ENCODE data around the gene CACNA1D.

The CACNA1D gene

DNA sequence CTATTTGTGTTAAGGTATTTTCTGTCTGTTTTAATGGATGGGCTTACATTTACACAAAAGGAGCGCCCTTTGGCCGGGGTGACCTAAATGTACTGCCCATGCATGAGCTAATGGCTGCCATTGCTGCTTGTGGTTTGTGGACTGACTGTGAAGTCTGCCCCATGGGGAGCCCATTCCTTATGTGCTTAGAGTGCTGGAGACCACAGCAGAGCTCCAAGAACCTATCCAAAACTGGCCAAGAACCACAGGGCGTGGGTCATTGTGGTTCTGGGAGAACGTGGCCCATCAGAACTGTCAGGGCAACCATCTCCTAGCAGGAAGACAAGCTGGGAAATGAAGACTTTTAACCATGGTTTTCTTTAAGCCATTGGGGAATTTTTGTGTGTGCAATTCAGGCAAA, 246.5 kb downstream of the CACNA1D start:
- H3K36me3 Mint-ChIP-seq (ENCODE audit: low read depth): peaks cover 4% of the 10 kb centered on the region
- DNase-seq (ENCODE audit: low spot score): no peak
- peaks cover 15% of the 10 kb centered on the region for H3K4me1 Mint-ChIP-seq (ENCODE audit: low read depth)
- peaks cover 28% of the 10 kb centered on the region for H3K27me3 Mint-ChIP-seq (ENCODE audit: low read depth)
- no peak overlapping the region for H3K27ac Mint-ChIP-seq
- H3K4me3 Mint-ChIP-seq: no peak overlapping the region
- H3K9me3 Mint-ChIP-seq: no peaks in the 10 kb centered on the region

DNA sequence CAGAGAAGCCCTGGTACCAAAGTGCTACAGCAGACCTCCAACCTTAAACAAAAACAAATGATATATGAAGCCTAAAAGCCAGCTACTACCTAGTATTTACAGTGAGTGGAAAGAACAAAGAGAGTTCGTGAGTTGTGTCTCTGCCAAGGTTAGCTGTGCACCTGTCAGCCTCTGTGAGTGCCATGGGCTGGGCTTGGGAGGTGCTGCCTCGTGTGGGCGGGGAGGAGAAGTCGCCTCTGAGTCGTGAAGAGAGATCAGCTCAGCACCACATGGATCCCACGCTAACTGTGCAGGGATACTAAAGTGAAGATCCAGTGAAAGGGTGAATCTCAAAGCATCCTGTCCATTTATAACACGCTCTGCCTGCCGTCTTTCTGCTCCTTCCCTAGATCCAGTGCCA, 249.9 kb downstream of the CACNA1D start:
- Mint-ChIP-seq H3K9me3 (no peaks in the 10 kb centered on the region), H3K4me3 (no peak overlapping the region), H3K27ac (peak overlapping the region; percentile 58), H3K36me3 (ENCODE audit: low read depth) (peaks cover 7% of the 10 kb centered on the region), H3K27me3 (ENCODE audit: low read depth) (peaks cover 28% of the 10 kb centered on the region), H3K4me1 (ENCODE audit: low read depth) (peaks cover 31% of the 10 kb centered on the region)
- no peak for DNase-seq (ENCODE audit: low spot score)

DNA sequence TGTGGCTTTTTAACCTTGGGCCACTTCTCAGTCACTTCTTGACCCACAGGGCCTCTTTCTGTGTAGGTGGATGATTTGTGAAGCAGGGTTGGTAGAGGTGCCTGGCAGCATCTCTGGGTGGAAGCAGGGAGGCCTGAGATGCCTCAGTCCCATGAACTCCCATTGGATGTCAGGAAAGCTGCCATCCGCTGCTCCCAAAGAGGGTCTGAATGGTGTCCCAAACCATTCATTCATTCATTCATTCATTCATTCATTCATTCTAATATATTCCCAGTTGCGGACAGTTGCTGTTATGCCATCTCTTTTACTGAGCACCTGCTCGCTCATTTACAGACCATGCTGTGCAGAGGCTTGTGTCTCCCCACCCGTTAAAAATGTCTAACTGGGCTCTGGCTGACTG, 253.1 kb downstream of the CACNA1D start:
- H3K9me3 Mint-ChIP-seq: peaks cover under 1% of the 10 kb centered on the region
- no peak overlapping the region for H3K27ac Mint-ChIP-seq
- H3K4me1 Mint-ChIP-seq (ENCODE audit: low read depth): peaks cover 38% of the 10 kb centered on the region
- no peak overlapping the region for H3K4me3 Mint-ChIP-seq
- peaks cover 7% of the 10 kb centered on the region for H3K36me3 Mint-ChIP-seq (ENCODE audit: low read depth)
- peaks cover 4% of the 10 kb centered on the region for H3K27me3 Mint-ChIP-seq (ENCODE audit: low read depth)
- no peak for DNase-seq (ENCODE audit: low spot score)

DNA sequence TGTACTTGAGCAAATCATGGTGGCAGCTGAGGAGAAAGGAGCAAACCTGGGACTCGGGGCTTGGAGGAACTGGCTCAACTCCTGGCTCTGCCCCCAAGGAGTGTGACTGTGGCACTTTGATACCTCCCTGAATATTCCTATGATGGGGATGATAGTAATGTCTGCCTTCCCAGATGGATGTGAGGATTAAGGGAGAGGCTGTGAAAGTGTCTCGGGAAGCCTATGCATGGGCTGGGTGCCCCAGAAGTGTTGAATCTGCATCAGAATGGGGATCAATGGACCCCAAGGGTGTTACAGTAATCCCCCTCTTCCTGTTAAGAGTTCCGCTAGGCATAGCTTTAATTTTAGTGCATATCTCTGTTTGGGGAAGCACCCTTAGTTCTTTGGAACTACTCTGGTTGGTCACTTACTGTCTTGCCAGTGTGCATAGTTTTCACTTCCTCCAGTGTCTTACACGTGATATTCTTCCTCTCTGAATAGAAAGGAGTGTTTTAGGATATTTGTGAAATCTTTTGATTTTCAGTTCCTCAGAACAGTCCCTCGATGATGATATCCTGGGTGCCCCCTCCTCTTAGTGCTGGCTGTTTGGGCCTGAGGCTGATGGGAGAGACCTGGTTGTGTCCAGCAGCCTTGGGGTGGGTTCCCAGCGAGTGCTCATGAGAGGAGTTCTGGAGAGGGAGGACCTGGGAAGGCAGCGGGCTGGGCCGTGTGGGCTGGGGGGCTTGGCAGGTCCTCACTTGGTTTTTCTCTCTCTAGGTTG, 254.3 kb downstream of the CACNA1D start:
- H3K4me3 Mint-ChIP-seq: no peak overlapping the region
- H3K9me3 Mint-ChIP-seq: peaks cover 3% of the 10 kb centered on the region
- H3K27me3 Mint-ChIP-seq (ENCODE audit: low read depth): no peaks in the 10 kb centered on the region
- H3K36me3 Mint-ChIP-seq (ENCODE audit: low read depth): peaks cover 8% of the 10 kb centered on the region
- H3K27ac Mint-ChIP-seq: no peak overlapping the region
- DNase-seq (ENCODE audit: low spot score): no peak
- peaks cover 50% of the 10 kb centered on the region for H3K4me1 Mint-ChIP-seq (ENCODE audit: low read depth)

DNA sequence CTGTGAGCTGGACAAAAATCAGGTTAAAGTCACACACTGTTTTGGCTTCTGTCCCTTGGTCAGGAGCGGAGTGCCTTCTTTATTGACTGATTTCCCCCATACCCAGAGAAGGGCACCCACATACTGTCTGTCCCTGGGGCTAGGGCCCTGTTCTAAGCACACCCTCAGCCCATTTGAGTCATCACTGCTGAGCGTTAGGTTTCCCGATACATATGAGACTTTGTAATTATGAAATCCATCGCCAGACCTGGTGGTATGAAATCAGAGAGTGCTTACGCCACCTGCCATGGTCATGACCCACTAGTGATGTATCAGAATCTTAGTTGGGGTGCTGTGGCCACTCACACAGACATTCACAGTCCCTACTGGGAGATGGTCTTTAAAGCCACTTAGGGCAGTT, 255.0 kb downstream of the CACNA1D start:
- Mint-ChIP-seq H3K36me3 (ENCODE audit: low read depth) (peaks cover 6% of the 10 kb centered on the region), H3K4me3 (no peak overlapping the region), H3K27me3 (ENCODE audit: low read depth) (no peaks in the 10 kb centered on the region), H3K4me1 (ENCODE audit: low read depth) (peaks cover 54% of the 10 kb centered on the region), H3K9me3 (peaks cover 3% of the 10 kb centered on the region), H3K27ac (no peak overlapping the region)
- DNase-seq (ENCODE audit: low spot score): peak; percentile 15

DNA sequence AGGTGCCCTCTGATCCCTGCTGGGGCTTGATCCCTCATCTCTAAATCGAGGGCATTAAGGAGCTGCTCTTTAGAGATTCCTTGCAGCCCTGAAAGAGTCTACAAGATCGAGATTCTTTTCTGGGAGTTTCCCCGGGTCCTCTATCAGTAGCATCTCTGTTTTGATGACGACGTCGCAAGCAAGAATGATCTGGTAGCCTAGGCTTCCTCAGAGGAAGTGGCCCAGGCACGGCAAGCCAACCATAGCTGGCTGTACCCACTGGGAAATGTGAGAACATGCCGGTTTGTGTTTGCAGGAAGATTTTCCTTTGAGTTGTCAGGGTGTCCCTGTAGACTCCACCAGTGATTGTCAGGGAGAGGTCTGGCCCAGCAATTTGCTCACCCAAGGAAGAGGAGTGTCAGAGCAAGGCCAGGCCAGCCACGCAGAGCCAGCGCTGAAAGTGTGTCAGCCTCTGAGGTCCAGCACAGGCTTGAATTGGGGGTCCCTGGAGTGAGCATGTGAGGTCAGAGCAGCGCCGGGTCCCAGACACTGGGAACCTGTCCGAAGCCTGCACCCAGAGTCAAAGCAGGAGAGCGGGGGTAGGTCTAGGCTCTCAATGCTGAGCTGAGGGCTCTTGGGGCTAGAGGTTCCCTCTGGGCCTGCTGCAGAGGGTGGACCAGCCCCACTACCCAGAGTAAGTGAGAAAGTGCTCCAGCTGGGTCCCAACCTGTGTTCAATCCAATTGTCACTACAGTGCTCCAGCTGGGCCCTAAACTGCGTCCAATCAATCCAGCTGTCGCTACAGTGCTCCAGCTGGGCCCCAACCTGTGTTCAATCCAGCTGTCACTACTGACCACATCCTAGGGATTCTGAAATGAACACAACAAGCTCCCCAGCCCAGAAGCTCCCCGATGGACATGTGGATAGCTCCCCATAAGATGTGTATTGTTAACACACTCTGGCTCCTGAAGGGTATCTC, 256.1 kb downstream of the CACNA1D start:
- H3K27me3 Mint-ChIP-seq (ENCODE audit: low read depth): peaks cover 4% of the 10 kb centered on the region
- peaks cover 64% of the 10 kb centered on the region for H3K4me1 Mint-ChIP-seq (ENCODE audit: low read depth)
- H3K4me3 Mint-ChIP-seq: peak overlapping the region; percentile 49
- H3K36me3 Mint-ChIP-seq (ENCODE audit: low read depth): peaks cover 9% of the 10 kb centered on the region
- H3K27ac Mint-ChIP-seq: peak overlapping the region; percentile 87
- H3K9me3 Mint-ChIP-seq: peaks cover 3% of the 10 kb centered on the region
- peak; percentile 35 for DNase-seq (ENCODE audit: low spot score)

DNA sequence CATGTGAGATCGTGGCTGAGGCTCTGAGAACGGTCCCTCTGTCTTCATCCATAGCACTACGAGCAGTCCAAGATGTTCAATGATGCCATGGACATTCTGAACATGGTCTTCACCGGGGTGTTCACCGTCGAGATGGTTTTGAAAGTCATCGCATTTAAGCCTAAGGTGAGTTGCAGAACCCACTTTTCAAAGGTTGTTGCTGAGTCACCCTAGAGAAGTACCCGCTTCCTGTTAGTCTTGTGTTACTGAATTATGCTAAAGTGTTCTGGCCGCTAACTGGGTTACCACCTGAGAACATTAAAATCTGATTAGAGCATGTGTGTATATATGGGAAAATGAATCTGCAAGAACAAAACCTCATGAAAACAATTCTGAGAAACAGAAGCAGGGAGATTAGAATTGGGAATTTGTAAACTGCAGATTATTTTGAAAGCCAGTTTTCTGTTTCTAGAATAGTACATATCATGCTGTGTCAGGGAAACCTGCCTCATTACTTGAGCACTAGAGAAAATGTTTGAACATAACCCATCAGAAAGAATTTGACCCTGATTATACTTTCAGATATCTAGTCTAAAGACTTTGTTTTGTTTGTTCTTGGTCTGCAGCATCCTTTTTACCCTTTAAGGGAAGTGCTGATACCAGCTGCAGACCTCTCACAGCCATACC, 259.2 kb downstream of the CACNA1D start:
- Mint-ChIP-seq H3K4me3 (peak overlapping the region; percentile 67), H3K9me3 (peaks cover 3% of the 10 kb centered on the region), H3K27ac (peak overlapping the region; percentile 87), H3K27me3 (ENCODE audit: low read depth) (peaks cover 4% of the 10 kb centered on the region), H3K4me1 (ENCODE audit: low read depth) (peaks cover 60% of the 10 kb centered on the region), H3K36me3 (ENCODE audit: low read depth) (peaks cover 16% of the 10 kb centered on the region)
- peak; percentile 57 for DNase-seq (ENCODE audit: low spot score)

DNA sequence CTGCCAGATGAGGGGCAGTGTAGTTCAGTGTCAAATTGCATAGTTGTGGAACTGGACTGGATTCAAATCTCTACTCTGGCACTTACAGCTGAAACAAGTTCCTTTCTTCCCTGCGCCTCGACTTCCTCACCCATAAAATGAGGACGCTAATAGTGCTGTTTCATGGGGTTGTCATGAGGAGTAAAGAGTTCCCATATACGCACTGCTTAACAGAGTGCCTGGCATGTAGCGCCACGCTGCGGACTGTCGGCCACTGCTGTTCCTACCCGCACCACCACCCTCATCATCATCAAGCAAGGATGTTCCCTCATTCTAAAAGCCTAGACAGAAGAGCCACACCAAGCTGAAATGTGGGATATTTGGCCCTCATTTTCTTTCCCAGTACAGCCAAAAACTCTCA, 259.9 kb downstream of the CACNA1D start:
- peak overlapping the region; percentile 87 for H3K27ac Mint-ChIP-seq
- peaks cover 53% of the 10 kb centered on the region for H3K4me1 Mint-ChIP-seq (ENCODE audit: low read depth)
- H3K4me3 Mint-ChIP-seq: peak overlapping the region; percentile 67
- peaks cover 4% of the 10 kb centered on the region for H3K27me3 Mint-ChIP-seq (ENCODE audit: low read depth)
- no peak for DNase-seq (ENCODE audit: low spot score)
- H3K9me3 Mint-ChIP-seq: peaks cover 3% of the 10 kb centered on the region
- H3K36me3 Mint-ChIP-seq (ENCODE audit: low read depth): peaks cover 14% of the 10 kb centered on the region

DNA sequence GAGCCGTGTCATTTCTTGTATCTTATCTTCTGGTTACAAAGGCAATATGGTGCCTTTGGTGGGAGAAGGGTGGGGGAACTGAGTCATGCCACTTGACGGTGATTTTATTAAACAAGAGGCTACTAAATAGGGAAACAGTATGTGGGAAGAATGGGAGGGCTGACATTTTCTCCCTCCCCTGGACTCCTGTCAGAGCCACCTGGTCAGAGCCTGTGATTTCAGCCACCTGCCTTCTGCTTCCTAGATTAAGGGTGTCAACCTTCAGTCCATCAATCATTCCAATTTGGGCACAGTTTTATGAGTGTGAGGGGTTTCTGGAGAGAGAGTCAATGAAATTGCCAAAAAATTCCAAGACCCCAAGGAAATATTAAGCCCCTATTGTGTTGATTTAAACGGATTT, 264.4 kb downstream of the CACNA1D start:
- Mint-ChIP-seq H3K4me3 (no peak overlapping the region), H3K27me3 (ENCODE audit: low read depth) (peaks cover 6% of the 10 kb centered on the region), H3K36me3 (ENCODE audit: low read depth) (peaks cover 10% of the 10 kb centered on the region), H3K4me1 (ENCODE audit: low read depth) (peaks cover 24% of the 10 kb centered on the region), H3K27ac (no peak overlapping the region), H3K9me3 (no peaks in the 10 kb centered on the region)
- no peak for DNase-seq (ENCODE audit: low spot score)

DNA sequence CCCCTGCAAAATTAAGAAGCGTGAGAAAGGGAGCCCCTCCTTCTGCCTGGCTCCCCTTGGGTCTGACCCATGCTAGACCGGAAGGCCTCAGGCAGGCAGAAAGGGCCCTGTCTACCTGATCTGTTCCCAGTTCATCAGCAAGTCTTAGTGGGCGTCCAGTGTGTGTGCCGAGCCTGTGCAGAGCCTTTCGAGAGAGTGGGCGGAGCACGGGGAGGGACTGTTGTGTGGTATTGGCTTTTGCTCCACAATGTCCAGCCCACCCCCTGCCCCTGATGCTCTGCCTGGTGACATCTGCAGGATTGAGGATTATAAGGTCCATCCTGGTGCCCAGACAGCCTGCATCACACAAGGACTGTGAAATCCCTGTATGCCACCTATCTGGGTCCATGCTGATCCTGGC, 268.9 kb downstream of the CACNA1D start:
- no peak for DNase-seq (ENCODE audit: low spot score)
- Mint-ChIP-seq H3K4me3 (no peak overlapping the region), H3K36me3 (ENCODE audit: low read depth) (no peaks in the 10 kb centered on the region), H3K9me3 (no peaks in the 10 kb centered on the region), H3K4me1 (ENCODE audit: low read depth) (peaks cover 3% of the 10 kb centered on the region), H3K27ac (no peak overlapping the region), H3K27me3 (ENCODE audit: low read depth) (peaks cover 14% of the 10 kb centered on the region)

DNA sequence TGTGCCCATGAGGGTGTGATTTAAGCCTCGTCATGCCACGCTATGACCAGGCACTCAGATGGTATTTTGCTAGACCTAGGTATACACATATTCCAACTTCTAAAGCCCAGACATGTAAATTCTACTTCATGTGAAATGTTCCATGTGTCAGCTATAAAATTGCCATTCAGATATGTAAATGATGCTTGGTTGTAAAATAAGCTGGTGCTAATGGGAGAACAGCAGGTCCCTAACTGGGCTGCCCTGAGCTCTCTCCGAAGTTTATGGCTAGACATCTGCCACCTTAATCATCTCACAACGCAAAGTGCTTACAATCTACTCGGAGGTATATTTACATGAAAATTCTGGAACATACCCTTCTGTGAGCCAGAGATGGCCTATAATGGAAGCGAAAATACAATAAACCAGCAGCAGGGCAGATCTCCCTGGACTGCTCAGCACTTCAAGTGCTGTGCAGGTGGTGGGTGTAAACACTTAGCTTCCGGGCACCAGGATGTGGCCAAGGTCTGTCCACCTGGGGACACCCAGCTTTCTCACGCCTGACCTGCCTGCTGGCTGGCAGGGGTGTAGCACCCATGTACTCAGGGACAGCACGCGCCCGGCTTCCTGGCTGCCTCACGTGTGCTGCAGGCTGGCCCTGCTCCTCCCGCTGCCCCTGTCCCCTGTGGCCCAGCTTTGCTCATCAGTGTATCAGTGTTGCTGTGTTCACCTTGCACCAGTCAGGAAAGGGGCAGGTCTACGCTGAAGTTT, 269.8 kb downstream of the CACNA1D start:
- H3K4me1 Mint-ChIP-seq (ENCODE audit: low read depth): peaks cover 3% of the 10 kb centered on the region
- H3K27me3 Mint-ChIP-seq (ENCODE audit: low read depth): peaks cover 14% of the 10 kb centered on the region
- no peak overlapping the region for H3K27ac Mint-ChIP-seq
- H3K4me3 Mint-ChIP-seq: no peak overlapping the region
- DNase-seq (ENCODE audit: low spot score): no peak
- no peaks in the 10 kb centered on the region for H3K36me3 Mint-ChIP-seq (ENCODE audit: low read depth)
- no peaks in the 10 kb centered on the region for H3K9me3 Mint-ChIP-seq

DNA sequence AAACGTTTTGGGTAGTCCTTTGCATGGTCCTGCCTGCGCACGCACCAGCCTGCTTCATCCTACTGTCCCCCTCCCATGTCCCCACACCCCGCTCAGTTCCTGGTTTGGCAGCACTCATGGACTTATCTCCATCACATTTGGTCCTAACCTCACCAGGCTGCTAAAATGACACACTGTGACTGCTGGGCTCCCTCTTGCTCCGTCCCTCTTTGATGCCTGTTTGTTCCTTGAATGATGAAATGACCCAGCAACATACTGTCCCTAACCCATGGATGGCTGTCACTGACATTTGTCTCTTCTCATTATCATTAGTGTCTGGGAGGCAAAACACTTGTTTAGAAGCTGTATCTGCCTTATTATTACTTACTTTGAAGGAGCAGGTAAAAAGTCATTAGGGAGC, 271.3 kb downstream of the CACNA1D start:
- Mint-ChIP-seq H3K4me1 (ENCODE audit: low read depth) (peaks cover 4% of the 10 kb centered on the region), H3K27me3 (ENCODE audit: low read depth) (peaks cover 14% of the 10 kb centered on the region), H3K4me3 (no peak overlapping the region), H3K36me3 (ENCODE audit: low read depth) (no peaks in the 10 kb centered on the region), H3K9me3 (no peaks in the 10 kb centered on the region), H3K27ac (no peak overlapping the region)
- no peak for DNase-seq (ENCODE audit: low spot score)

DNA sequence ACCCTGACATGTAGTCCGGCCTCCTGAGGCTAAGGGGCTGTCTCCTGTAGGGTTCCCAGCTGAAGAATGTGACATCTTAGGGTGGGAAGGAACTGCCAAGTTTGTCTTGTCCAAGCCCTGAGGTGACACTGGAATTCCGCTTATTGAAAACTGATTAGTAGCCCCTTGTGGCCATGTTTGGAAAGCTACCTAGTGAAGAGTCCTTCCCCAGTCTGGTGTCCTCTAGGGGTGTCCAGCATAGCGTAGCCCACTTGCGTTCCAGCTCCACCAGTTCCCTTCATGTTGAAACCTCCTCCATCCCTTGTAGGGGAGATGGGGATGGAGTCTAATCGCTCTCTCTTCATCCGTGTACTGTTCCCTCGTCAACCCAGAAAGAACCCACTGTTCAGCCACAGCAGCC, 272.3 kb downstream of the CACNA1D start:
- Mint-ChIP-seq H3K36me3 (ENCODE audit: low read depth) (no peaks in the 10 kb centered on the region), H3K9me3 (no peaks in the 10 kb centered on the region), H3K27me3 (ENCODE audit: low read depth) (peaks cover 21% of the 10 kb centered on the region), H3K4me1 (ENCODE audit: low read depth) (peaks cover 4% of the 10 kb centered on the region), H3K27ac (no peak overlapping the region), H3K4me3 (no peak overlapping the region)
- DNase-seq (ENCODE audit: low spot score): no peak

Data from T-helper 2 cell treated with Interferon-gamma antibody and Interleukin-4, amounts not matched to agents 5 μg/mL and 100 μg/mL, for 36 hours (primary cell).